C4-2B (cell line): ENCODE data around the gene NMBR.

Source experiments
- H3K27ac ChIP-seq: fragments of 450-650 bp; 2 replicates; pipeline ENCODE4 v1.5.1; 2017
- CTCF ChIP-seq: fragments of 450-650 bp; conservative IDR thresholded peaks from 2 replicates; pipeline ENCODE4 v1.5.1; 2017; ENCODE audit warnings: mild to moderate bottlenecking
- ZFX ChIP-seq: fragments of 450-650 bp; IDR thresholded peaks from 2 replicates; pipeline ENCODE4 v1.6.1; 2017

The NMBR gene

DNA sequence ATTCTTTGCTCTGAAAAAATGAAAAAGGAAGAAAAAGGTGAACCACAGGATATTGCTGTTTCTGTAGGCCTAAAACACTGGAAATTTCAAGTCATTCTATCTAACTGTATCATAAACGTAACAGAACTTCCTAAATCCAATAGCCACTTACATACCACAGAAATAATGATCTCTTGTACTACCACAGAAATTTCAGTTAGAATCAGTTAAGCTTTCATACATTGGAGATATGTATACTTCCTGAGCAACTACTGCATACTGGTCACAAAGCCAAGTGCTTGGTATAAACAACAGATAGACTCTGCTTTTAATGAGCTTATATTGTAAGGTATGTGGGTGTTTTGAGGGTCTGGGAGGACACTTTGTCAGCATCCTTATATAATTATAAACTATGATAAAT lies 38.7 kb upstream of the NMBR start:
- TF ChIP-seq CTCF: no peak
- no peak for TF ChIP-seq ZFX
- no peak overlapping the region for H3K27ac ChIP-seq

GRCh38 chr6:142184307-142184706 lies 37.4 kb upstream of the NMBR start:
- no peak for TF ChIP-seq CTCF
- TF ChIP-seq ZFX: no peak
- H3K27ac ChIP-seq: no peak overlapping the region

- H3K27ac ChIP-seq: no peak overlapping the region
- no peak for TF ChIP-seq ZFX
- TF ChIP-seq CTCF: no peak
Measured at GRCh38 chr6:142183351-142183750, 36.4 kb upstream of the NMBR start.

- TF ChIP-seq CTCF (no peak), ZFX (no peak)
- H3K27ac ChIP-seq: no peak overlapping the region
Measured at GRCh38 chr6:142182004-142182403, 35.1 kb upstream of the NMBR start.

- TF ChIP-seq ZFX (no peak), CTCF (no peak)
- no peak overlapping the region for H3K27ac ChIP-seq
Measured at GRCh38 chr6:142178129-142178528, 31.2 kb upstream of the NMBR start.

DNA sequence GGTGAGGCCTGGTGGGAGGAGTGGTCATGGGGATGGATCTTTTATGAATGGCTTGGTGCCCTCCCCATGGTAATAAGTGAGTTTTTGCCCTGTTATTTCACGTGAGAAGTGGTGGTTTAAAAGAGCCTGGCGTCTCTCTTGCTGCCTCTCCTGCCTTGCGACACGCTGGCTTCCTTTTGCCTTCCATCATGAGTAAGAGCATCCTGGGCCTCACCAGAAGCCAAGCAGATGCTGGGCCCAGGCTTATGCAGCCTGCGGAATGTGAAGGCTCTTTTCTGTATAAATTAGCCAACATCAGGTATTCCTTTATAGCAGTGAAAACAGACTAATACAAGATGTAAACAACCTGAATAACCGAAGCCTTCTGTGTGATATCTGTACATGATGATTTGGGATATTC lies 27.8 kb upstream of the NMBR start:
- no peak for TF ChIP-seq ZFX
- no peak for TF ChIP-seq CTCF

GRCh38 chr6:142173980-142174379 lies 27.1 kb upstream of the NMBR start:
- TF ChIP-seq ZFX (no peak), CTCF (no peak)
- no peak overlapping the region for H3K27ac ChIP-seq

More for the DNA sequence above, 27.8 kb upstream of the NMBR start:
- H3K27ac ChIP-seq: no peak overlapping the region
